ENCODE data around the gene METAP2. TPM values are rescaled to one million over a fixed set of nuclear protein-coding genes. Genes with fewer than 3 reads are reported as not detected.

METAP2 gene
- total RNA-seq, 3 donors from 2014 or later (not counting 1 experiment from before 2014, with no cell fraction given) = 45.6 to 56.1 (median 45.8) TPM

- WGBS (ENCODE audit: insufficient coverage) = 1% methylated on average over 50 of the region's 50 CpGs
- DNase-seq = peak in 1 of 2 donors; percentile 51
- Histone ChIP-seq H3K27ac (ENCODE audit: low read length) (peak overlapping the region; percentile 52), H3K36me3 (ENCODE audit: control insufficient read depth, insufficient read depth, low read length) (no peaks in the 10 kb centered on the region), H3K27me3 (ENCODE audit: control insufficient read depth, insufficient read depth, low read length) (peaks cover 8% of the 10 kb centered on the region), H3K9me3 (ENCODE audit: control insufficient read depth, insufficient read depth, low read length) (no peaks in the 10 kb centered on the region), H3K4me1 (ENCODE audit: control insufficient read depth, insufficient read depth, low read length) (peaks cover 6% of the 10 kb centered on the region), H3K4me3 (ENCODE audit: low read length) (peak overlapping the region; percentile 61)
- Mint-ChIP-seq H3K4me3 (peak overlapping the region; percentile 88), H3K9me3 (no peaks in the 10 kb centered on the region), H3K27me3 (ENCODE audit: low read depth in 2 of 2) (peaks cover 34 to 40% of the 10 kb centered on the region in 2 donors), H3K4me1 (peaks cover 0 to 16% of the 10 kb centered on the region in 2 donors), H3K36me3 (no peaks in the 10 kb centered on the region), H3K27ac (peak overlapping the region in 1 of 2 donors; percentile 49)
- intact Hi-C loops (cut with micrococcal nuclease) = no loop called here
- peak; percentile 10 to 32 (median 31) for ATAC-seq
- TF ChIP-seq CTCF (IDR thresholded peaks at IDR 0.05) = no peak
Observed at GRCh38 chr12:95548056-95548538, 74.1 kb downstream of the METAP2 start.

- Mint-ChIP-seq H3K36me3 (no peaks in the 10 kb centered on the region), H3K4me3 (peak overlapping the region; percentile 81), H3K27me3 (ENCODE audit: low read depth in 2 of 2) (peaks cover 34 to 40% of the 10 kb centered on the region in 2 donors), H3K27ac (peak overlapping the region in 1 of 2 donors; percentile 68), H3K4me1 (peaks cover 0 to 16% of the 10 kb centered on the region in 2 donors), H3K9me3 (no peaks in the 10 kb centered on the region)
- DNase-seq (peak; percentile 16 to 83), ATAC-seq (peak; percentile 73 to 86 (median 86))
- peaks cover 6% of the 10 kb centered on the region for H3K4me1 ChIP-seq (ENCODE audit: control insufficient read depth, insufficient read depth, low read length)
- peak overlapping the region; percentile 61 for H3K4me3 ChIP-seq (ENCODE audit: low read length)
- TF ChIP-seq CTCF (IDR thresholded peaks at IDR 0.05) = no peak
- H3K27me3 ChIP-seq (ENCODE audit: control insufficient read depth, insufficient read depth, low read length) = peaks cover 8% of the 10 kb centered on the region
- 6% methylated on average over 98 of the region's 98 CpGs for WGBS (ENCODE audit: insufficient coverage)
- H3K36me3 ChIP-seq (ENCODE audit: control insufficient read depth, insufficient read depth, low read length) = no peaks in the 10 kb centered on the region
- no peaks in the 10 kb centered on the region for H3K9me3 ChIP-seq (ENCODE audit: control insufficient read depth, insufficient read depth, low read length)
- intact Hi-C loops (cut with micrococcal nuclease) = no loop called here
- H3K27ac ChIP-seq (ENCODE audit: low read length) = peak overlapping the region; percentile 62
Observed at GRCh38 chr12:95548539-95549391, 74.8 kb downstream of the METAP2 start.

- peak overlapping the region; percentile 81 for H3K4me3 Mint-ChIP-seq
- ATAC-seq (no peak), DNase-seq (no peak)
- peak overlapping the region; percentile 51 for H3K4me3 ChIP-seq (ENCODE audit: low read length)
- intact Hi-C loops (cut with micrococcal nuclease) = no loop called here
- H3K27ac Mint-ChIP-seq = peak overlapping the region in 1 of 2 donors; percentile 68
- no peaks in the 10 kb centered on the region for H3K9me3 ChIP-seq (ENCODE audit: control insufficient read depth, insufficient read depth, low read length)
- H3K9me3 Mint-ChIP-seq = no peaks in the 10 kb centered on the region
- WGBS (ENCODE audit: insufficient coverage) = 80% methylated on average over 12 of the region's 12 CpGs
- H3K4me1 Mint-ChIP-seq = peaks cover 0 to 16% of the 10 kb centered on the region in 2 donors
- H3K4me1 ChIP-seq (ENCODE audit: control insufficient read depth, insufficient read depth, low read length) = peaks cover 6% of the 10 kb centered on the region
- no peaks in the 10 kb centered on the region for H3K36me3 ChIP-seq (ENCODE audit: control insufficient read depth, insufficient read depth, low read length)
- H3K27me3 ChIP-seq (ENCODE audit: control insufficient read depth, insufficient read depth, low read length) = peaks cover 8% of the 10 kb centered on the region
- no peaks in the 10 kb centered on the region for H3K36me3 Mint-ChIP-seq
- TF ChIP-seq CTCF (IDR thresholded peaks at IDR 0.05) = no peak
- H3K27ac ChIP-seq (ENCODE audit: low read length) = peak overlapping the region; percentile 62
- H3K27me3 Mint-ChIP-seq (ENCODE audit: low read depth in 2 of 2) = peaks cover 34 to 40% of the 10 kb centered on the region in 2 donors
Observed at GRCh38 chr12:95549392-95550084, 75.6 kb downstream of the METAP2 start.
